Common myeloid progenitor, CD34-positive (primary cell): ENCODE results near the gene GUCY2C. TPM values are rescaled to one million over a fixed set of nuclear protein-coding genes. Genes with fewer than 3 reads are reported as not detected.
"Not testable (repeated sequence)": the region's sequence is repeated elsewhere in the genome, so short reads cannot be mapped to it uniquely, and the experiment has no call there.

ENCODE experiments used
- CTCF ChIA-PET: fragments of 350-600 bp; sonication (Branson Sonifier 250); formaldehyde crosslinking; loops from one replicate; lab custom pipeline; 2021; ENCODE audit warnings: antibody characterized with exemption; lab: Charles Lee
- POLR2A ChIA-PET: fragments of 350-600 bp; sonication (Branson Sonifier 250); formaldehyde crosslinking; loops from one replicate; lab custom pipeline; 2021; ENCODE audit warnings: antibody characterized with exemption; lab: Charles Lee
- DNase-seq, 3 donors: peaks; one replicate each; pipeline versions ENCODE4 v3.0.0 to v3.0.0-alpha.2; 2013
- H3K27ac ChIP-seq, 2 experiments: 1 replicate in 1 of 2; 2 replicates in 1 of 2; pipeline ENCODE4 v1.7.0; 2013; ENCODE audit warnings: inconsistent platforms in 2 of 2, low read length in 2 of 2, mild to moderate bottlenecking in 2 of 2, low read depth in 1 of 2, moderate library complexity in 1 of 2; ENCODE audit not compliant: severe bottlenecking in 2 of 2, insufficient read depth in 1 of 2, poor library complexity in 1 of 2
- H3K27me3 ChIP-seq, 5 experiments: replicated peaks in 2 of 5; 1 replicate in 3 of 5; 2 replicates in 2 of 5; pipeline versions ENCODE4 v1.6.1 to v1.7.0; 2013; ENCODE audit warnings: low read length in 4 of 5, mild to moderate bottlenecking in 2 of 5, moderate library complexity in 2 of 5, inconsistent platforms in 1 of 5; ENCODE audit not compliant: insufficient read depth in 5 of 5, control insufficient read depth in 4 of 5
- H3K36me3 ChIP-seq, 4 experiments: 1 replicate in 2 of 4; 2 replicates in 2 of 4; pipeline versions ENCODE4 v1.6.1 to v1.7.0; 2013; ENCODE audit warnings: low read length in 3 of 4, control low read depth in 1 of 4, mild to moderate bottlenecking in 1 of 4; ENCODE audit not compliant: control insufficient read depth in 4 of 4, insufficient read depth in 4 of 4
- H3K4me1 ChIP-seq, 4 experiments: 1 replicate in 3 of 4; 2 replicates in 1 of 4; pipeline versions ENCODE4 v1.6.1 to v1.7.1; 2013; ENCODE audit warnings: low read length in 3 of 4, mild to moderate bottlenecking in 3 of 4, control low read depth in 1 of 4, inconsistent platforms in 1 of 4, moderate library complexity in 1 of 4; ENCODE audit not compliant: control insufficient read depth in 4 of 4, insufficient read depth in 4 of 4; ENCODE audit errors: control extremely low read depth in 1 of 4
- H3K4me3 ChIP-seq, 7 experiments: 1 replicate in 4 of 7; 2 replicates in 3 of 7; pipeline versions ENCODE4 v1.5.1 to v1.7.0; 2013; ENCODE audit warnings: mild to moderate bottlenecking in 7 of 7, low read length in 6 of 7, moderate library complexity in 6 of 7, inconsistent platforms in 2 of 7, low read depth in 2 of 7, control low read depth in 1 of 7; ENCODE audit not compliant: insufficient read depth in 4 of 7, control insufficient read depth in 1 of 7; ENCODE audit errors: extremely low read depth in 1 of 7
- H3K9me3 ChIP-seq, 5 experiments: 1 replicate in 4 of 5; 2 replicates in 1 of 5; pipeline versions ENCODE4 v1.6.1 to v1.7.1; 2013; ENCODE audit warnings: low read length in 4 of 5, mild to moderate bottlenecking in 2 of 5, inconsistent platforms in 1 of 5, low read depth in 1 of 5, moderate library complexity in 1 of 5; ENCODE audit not compliant: control insufficient read depth in 4 of 5, insufficient read depth in 2 of 5; ENCODE audit errors: control extremely low read depth in 1 of 5
- WGBS: methylation state at CpG from one replicate; pipeline ENCODE4 v1.1.5; 2013; ENCODE audit not compliant: insufficient coverage; 5-methylcytosine and 5-hydroxymethylcytosine counted together
- polyA plus RNA-seq: library from polyadenylated mRNA; unstranded; fragments of 120-200 nt; gene quantifications from one replicate; pipeline ENCODE4 v1.2.1, GENCODE V29; 2013

GUCY2C gene
- 0.01 TPM for polyA plus RNA-seq

GRCh38 chr12:14696265-14696741 is at the start of gene GUCY2C:
Gene GUCY2C, minus strand, starts transcription at chr12:14696599. Its CDS starts 151 bp downstream, at chr12:14696448.
- H3K27ac ChIP-seq: no peak within 1 kb of the TSS
- CTCF ChIA-PET: no interaction called here
- POLR2A ChIA-PET: no interaction called here
- no peaks in the 10 kb centered on the region for H3K27me3 ChIP-seq
- H3K4me3 ChIP-seq: no peak within 1 kb of the TSS
- WGBS: 93% methylated on average over 8 of the region's 8 CpGs
- no peaks in the 10 kb centered on the region for H3K9me3 ChIP-seq
- no peaks in the 10 kb centered on the region for H3K36me3 ChIP-seq
- DNase-seq: no peak
- H3K4me1 ChIP-seq: peaks cover 0 to 6% (median 3%) of the 10 kb centered on the region in 4 experiments

- 100% methylated on average over 1 of the region's 1 CpG for WGBS
- POLR2A ChIA-PET: no interaction called here
Observed at GRCh38 chr12:14743061-14743460, 46.7 kb upstream of the GUCY2C start.

DNA sequence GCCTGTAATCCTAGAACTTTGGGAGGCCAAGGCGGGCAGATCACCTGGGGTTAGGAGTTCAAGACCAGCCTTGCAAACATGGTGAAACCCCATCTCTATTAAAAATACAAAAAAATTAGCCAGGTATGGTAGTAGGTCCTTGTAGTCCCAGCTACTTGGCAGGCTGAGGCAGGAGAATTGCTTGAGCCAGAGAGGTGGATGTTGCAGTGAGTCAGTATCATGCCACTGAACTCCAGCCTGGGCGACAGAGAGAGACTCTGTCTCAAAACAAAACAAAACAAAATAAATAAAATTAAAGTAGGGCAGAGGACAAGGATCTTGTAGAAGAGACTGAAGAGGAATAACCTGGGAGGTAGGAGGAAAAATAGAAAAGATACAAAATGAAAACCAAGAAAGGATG is 45.5 kb upstream of the GUCY2C start:
- POLR2A ChIA-PET: no interaction called here
- Histone ChIP-seq H3K27me3 (no peaks in the 10 kb centered on the region), H3K27ac (no peak overlapping the region), H3K4me1 (no peaks in the 10 kb centered on the region), H3K36me3 (no peaks in the 10 kb centered on the region), H3K9me3 (peaks cover 0 to 5% (median 0%) of the 10 kb centered on the region in 5 experiments), H3K4me3 (no peak overlapping the region)
- no peak for DNase-seq
- CTCF ChIA-PET: no interaction called here
- no CpG with 5 or more reads among the region's 2 CpGs for WGBS

More at GRCh38 chr12:14743061-14743460, 46.7 kb upstream of the GUCY2C start:
- no peak for DNase-seq
- H3K36me3 ChIP-seq: no peaks in the 10 kb centered on the region
- no peak overlapping the region for H3K27ac ChIP-seq
- no peak overlapping the region for H3K4me3 ChIP-seq
- no peaks in the 10 kb centered on the region for H3K4me1 ChIP-seq
- H3K9me3 ChIP-seq: peaks cover 0 to 7% (median 2%) of the 10 kb centered on the region in 5 experiments
- no peaks in the 10 kb centered on the region for H3K27me3 ChIP-seq
- CTCF ChIA-PET: no interaction called here

GRCh38 chr12:14741153-14741552 is 44.8 kb upstream of the GUCY2C start:
- DNase-seq: no peak
- Histone ChIP-seq H3K27ac (no peak overlapping the region), H3K9me3 (peaks cover 0 to 5% (median 0%) of the 10 kb centered on the region in 5 experiments), H3K4me1 (no peaks in the 10 kb centered on the region), H3K36me3 (no peaks in the 10 kb centered on the region), H3K27me3 (no peaks in the 10 kb centered on the region), H3K4me3 (no peak overlapping the region)
- ChIA-PET POLR2A (no interaction called here), CTCF (no interaction called here)
- WGBS: 88% methylated on average over 4 of the region's 4 CpGs

GRCh38 chr12:14736441-14736840 is 40.0 kb upstream of the GUCY2C start:
- 99% methylated on average over 7 of the region's 16 CpGs for whole genome bisulfite sequencing
- H3K27me3 ChIP-seq, H3K27ac ChIP-seq, H3K4me3 ChIP-seq, H3K9me3 ChIP-seq, H3K4me1 ChIP-seq, H3K36me3 ChIP-seq, DNase-seq, CTCF ChIA-PET: not testable (repeated sequence)
- POLR2A ChIA-PET: interaction anchor here (0.5 kb wide), 1 partner anchor 20 kb away, joined by 3 read pairs; no protein-coding TSS in a partner anchor

DNA sequence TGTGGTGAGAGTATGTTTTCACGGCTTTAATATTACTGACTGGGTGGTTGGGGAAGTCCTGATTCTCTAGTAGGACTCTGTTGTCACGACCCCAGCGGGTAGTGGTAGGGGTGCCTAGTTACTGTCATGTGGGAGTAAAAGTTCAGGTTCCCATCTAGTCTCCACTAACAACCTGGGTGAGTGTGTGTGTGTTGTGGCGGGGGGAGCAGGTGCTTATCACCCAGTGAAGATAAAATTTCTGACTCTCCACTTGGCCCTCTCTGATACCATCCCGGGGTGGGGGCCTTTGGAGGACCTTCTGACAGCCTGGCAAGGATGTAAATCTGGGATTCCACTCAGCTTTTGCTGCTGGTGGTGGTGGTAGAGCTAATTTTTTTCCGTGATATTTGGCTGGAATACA is 35.4 kb upstream of the GUCY2C start:
- no peak overlapping the region for H3K27ac ChIP-seq
- H3K4me3 ChIP-seq: no peak overlapping the region
- CTCF ChIA-PET: interaction anchor here (0.7 to 1.6 kb wide), 4 partner anchors 7 to 38 kb away, joined by 3 to 5 read pairs (median 4); no protein-coding TSS in a partner anchor
- H3K9me3 ChIP-seq: peaks cover 0 to 6% (median 0%) of the 10 kb centered on the region in 5 experiments
- H3K4me1 ChIP-seq: no peaks in the 10 kb centered on the region
- WGBS: 96% methylated on average over 4 of the region's 6 CpGs
- DNase-seq: no peak
- H3K36me3 ChIP-seq: no peaks in the 10 kb centered on the region
- POLR2A ChIA-PET: no interaction called here
- H3K27me3 ChIP-seq: peaks cover 0 to 2% (median 0%) of the 10 kb centered on the region in 5 experiments

DNA sequence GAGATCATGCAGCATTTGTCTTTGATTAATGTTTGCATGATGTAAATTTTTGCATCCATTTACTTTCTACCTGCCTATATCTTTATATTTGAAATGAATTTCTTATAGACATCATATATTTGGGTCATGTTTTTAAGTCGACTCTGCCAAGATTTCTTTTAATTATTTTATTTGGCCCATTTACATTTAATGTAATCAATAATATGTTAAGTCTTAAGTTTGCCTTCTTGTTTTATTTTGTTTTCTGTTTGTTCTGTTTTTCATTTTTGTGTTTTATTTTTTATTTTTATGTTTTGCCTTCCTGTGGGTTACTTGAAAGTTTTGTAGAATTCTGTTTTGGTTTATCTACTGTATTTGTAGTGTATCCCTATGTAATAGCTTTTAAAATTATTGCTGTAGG is 33.2 kb upstream of the GUCY2C start:
- CTCF ChIA-PET: no interaction called here
- H3K27ac ChIP-seq: no peak overlapping the region
- H3K4me3 ChIP-seq: no peak overlapping the region

More for the DNA sequence above, 33.2 kb upstream of the GUCY2C start:
- POLR2A ChIA-PET: no interaction called here
- H3K9me3 ChIP-seq: peaks cover 0 to 13% (median 4%) of the 10 kb centered on the region in 5 experiments
- H3K36me3 ChIP-seq: no peaks in the 10 kb centered on the region
- no peaks in the 10 kb centered on the region for H3K4me1 ChIP-seq
- WGBS: no CpG with 5 or more reads among the region's 1 CpG
- H3K27me3 ChIP-seq: peaks cover 0 to 2% (median 0%) of the 10 kb centered on the region in 5 experiments
- DNase-seq: no peak
